Heart right ventricle (tissue), 16 donors: ENCODE results near the gene FRMD8. TPM values are rescaled to one million over a fixed set of nuclear protein-coding genes. Genes with fewer than 3 reads are reported as not detected.

Experiments
- ATAC-seq, 8 donors: fragments of 200-7000 bp; cut with Tn5 transposase; one replicate each; pipeline ENCODE4 v1.9.1; 2020; ENCODE audit warnings: mild to moderate bottlenecking in 8 of 8, moderate library complexity in 8 of 8, moderate number of reproducible peaks in 1 of 8
- DNase-seq, 2 donors: peaks; one replicate each; pipeline ENCODE4 v3.0.0-alpha.2; 2020
- H3K27ac ChIP-seq, 10 donors: fragments of 200-600 bp; sonication (generic) in 2 of 10; one replicate each; pipeline versions ENCODE4 v1.5.0 to v1.8.0; 2020 to 2022; ENCODE audit warnings: mild to moderate bottlenecking in 3 of 10
- H3K27me3 ChIP-seq, 7 donors: fragments of 200-600 bp; one replicate each; pipeline ENCODE4 v1.8.0; 2021 to 2022; ENCODE audit warnings: mild to moderate bottlenecking in 2 of 7
- H3K36me3 ChIP-seq, 9 donors: fragments of 200-600 bp; sonication (generic) in 1 of 9; one replicate each; pipeline versions ENCODE4 v1.5.0 to v1.8.0; 2020 to 2022; ENCODE audit warnings: mild to moderate bottlenecking in 2 of 9
- H3K4me1 ChIP-seq, 9 donors: fragments of 200-600 bp; sonication (generic) in 1 of 9; one replicate each; pipeline versions ENCODE4 v1.5.0 to v1.8.0; 2020 to 2022; ENCODE audit warnings: mild to moderate bottlenecking in 4 of 9
- H3K4me3 ChIP-seq, 10 donors: fragments of 200-600 bp; sonication (generic) in 2 of 10; one replicate each; pipeline versions ENCODE4 v1.5.0 to v1.8.0; 2020 to 2022; ENCODE audit warnings: mild to moderate bottlenecking in 7 of 10, moderate library complexity in 2 of 10
- H3K9me3 ChIP-seq, 11 donors: fragments of 200-600 bp in 10 of 11; sonication (generic) in 2 of 11; one replicate each; pipeline versions ENCODE4 v1.5.0 to v1.8.0; 2013 to 2022; ENCODE audit warnings: mild to moderate bottlenecking in 2 of 11, control low read depth in 1 of 11, moderate library complexity in 1 of 11
- CTCF ChIP-seq, 9 donors: fragments of 200-600 bp; sonication (generic) in 2 of 9; IDR thresholded peaks; one replicate each; pipeline versions ENCODE4 v1.5.0 to v1.8.0; 2021 to 2022; ENCODE audit warnings: antibody characterized with exemption in 9 of 9, mild to moderate bottlenecking in 5 of 9, moderate library complexity in 1 of 9
- WGBS, 2 donors: extraction: QIAGEN DNeasy Blood & Tissue Kit; methylation state at CpG; one replicate each; pipeline ENCODE4 v1.1.7; 2013; ENCODE audit warnings: inconsistent platforms in 1 of 2; 5-methylcytosine and 5-hydroxymethylcytosine counted together
- intact Hi-C, 10 donors: fragments of 100-400 bp; cut with DNase I; formaldehyde crosslinking; loops; one replicate each; pipeline versions ENCODE4 v1.11.1 to v1.14.2; 2022
- polyA plus RNA-seq, 2 donors: library from polyadenylated mRNA; stranded (reverse); fragments of 200-250 nt; gene quantifications; one replicate each; pipeline ENCODE4 v1.2.3, GENCODE V29; 2013
- total RNA-seq, 10 donors: library from RNA; stranded (reverse); fragmentation: NEBNext Ultra II Directional in 3 of 10; extraction: Animal tissue kit (Norgen Biotek cat#: 25700) in 3 of 10; gene quantifications; one replicate each; pipeline versions ENCODE4 v1.2.1 to v1.2.4, GENCODE V29; 2021 to 2023
- donor health status: Arrhythmogenic right ventricular cardiomyopathy.
- donor health status: ischemic (EF 13 %, LVEDD 7.1; RV severe dilation, severe dysfunction).
- donor health status: healthy with polysubstance abuse.
- donor health status: DM: no; HTN: yes; CAD: no.
- donor health status: DM: no; HTN: no; CAD: no.
- donor health status: ischemic (EF 25% LVEDD 6.9; RV normal size, moderate dysfunction).
- donor health status: ischemic (EF 25% LVEDD 5.7; RV mildly dilated, moderate dysfunction).
- donor health status: healthy.
- donor health status: DM: yes; HTN: yes; CAD: no.
- donor health status: Ischemic cardiomyopathy.
- donor health status: ischemic (EF 35%, LVEDD 5.7; RV mildly dilated, moderate dysfunction).
- donor health status: nonischemic (EF 11% LVEDD 7.7; RV severe dilation, severe dysfunction).
- donor health status: DM: yes; HTN: yes; CAD: no.
- donor health status: PGD.
- donor health status: ischemic (EF 29% LVEDD 5.4; RV normal size, mild dysfunction).
- donor health status: nonischemic (EF 23%, LVEDD 6.1; RV moderate dilation, normal function).

FRMD8 gene
- total and polyA plus RNA-seq, 12 donors, result 6.0 to 16.9 (median 12.1) TPM

- no peaks in the 10 kb centered on the region for H3K27me3 ChIP-seq
- DNase-seq (no peak), ATAC-seq (no peak)
- peaks cover 0 to 38% (median 21%) of the 10 kb centered on the region in 9 donors for H3K4me1 ChIP-seq
- H3K9me3 ChIP-seq, result no peaks in the 10 kb centered on the region
- no peak overlapping the region for H3K4me3 ChIP-seq
- H3K27ac ChIP-seq, result peak overlapping the region in 1 of 10 donors; percentile 5
- intact Hi-C loops, result loop anchor here in 2 of 10 donors (10.0 kb wide), 1 partner anchor 91 kb away; no protein-coding TSS in a partner anchor
- WGBS, 2 donors, result 76 to 79% methylated on average over 14 of the region's 14 CpGs
- H3K36me3 ChIP-seq, result peaks cover 0 to 4% (median 0%) of the 10 kb centered on the region in 9 donors
- no peak for TF ChIP-seq CTCF (IDR thresholded peaks at IDR 0.05)
Measured at GRCh38 chr11:65373839-65374580, 12.4 kb upstream of the FRMD8 start.

GRCh38 chr11:65375012-65375411 lies 11.4 kb upstream of the FRMD8 start:
- H3K9me3 ChIP-seq, result no peaks in the 10 kb centered on the region
- H3K4me1 ChIP-seq, result peaks cover 0 to 37% (median 21%) of the 10 kb centered on the region in 9 donors
- intact Hi-C loops, result loop anchor here in 4 of 10 donors (5.0 to 10.0 kb wide), 4 partner anchors 37 to 137 kb away; no protein-coding TSS in a partner anchor
- ATAC-seq, result no peak
- H3K27ac ChIP-seq, result no peak overlapping the region
- H3K27me3 ChIP-seq, result no peaks in the 10 kb centered on the region
- no peak overlapping the region for H3K4me3 ChIP-seq
- H3K36me3 ChIP-seq, result peaks cover 0 to 8% (median 0%) of the 10 kb centered on the region in 9 donors
- no peak for TF ChIP-seq CTCF (IDR thresholded peaks at IDR 0.05)
- no peak for DNase-seq
- WGBS, 2 donors, result 88 to 91% methylated on average over 8 of the region's 8 CpGs

GRCh38 chr11:65376138-65376713 lies 10.2 kb upstream of the FRMD8 start:
- no peak for TF ChIP-seq CTCF (IDR thresholded peaks at IDR 0.05)
- 87 to 88% methylated on average over 16 of the region's 16 CpGs for WGBS, 2 donors
- DNase-seq (no peak), ATAC-seq (no peak)
- Histone ChIP-seq H3K36me3 (peaks cover 0 to 8% (median 0%) of the 10 kb centered on the region in 9 donors), H3K27ac (no peak overlapping the region), H3K4me3 (no peak overlapping the region), H3K27me3 (no peaks in the 10 kb centered on the region), H3K4me1 (peaks cover 0 to 37% (median 17%) of the 10 kb centered on the region in 9 donors), H3K9me3 (no peaks in the 10 kb centered on the region)
- intact Hi-C loops, result loop anchor here in 4 of 10 donors (5.0 to 10.0 kb wide), 4 partner anchors 36 to 136 kb away; no protein-coding TSS in a partner anchor

GRCh38 chr11:65377036-65377435 lies 9.4 kb upstream of the FRMD8 start:
- peaks cover 3 to 37% (median 20%) of the 10 kb centered on the region in 9 donors for H3K4me1 ChIP-seq
- peak overlapping the region in 3 of 10 donors; percentile 0 to 31 (median 9) for H3K27ac ChIP-seq
- ATAC-seq, result no peak
- TF ChIP-seq CTCF (IDR thresholded peaks at IDR 0.05), result no peak
- intact Hi-C loops, result loop anchor here in 4 of 10 donors (5.0 to 10.0 kb wide), 4 partner anchors 35 to 135 kb away; no protein-coding TSS in a partner anchor
- H3K27me3 ChIP-seq, result no peaks in the 10 kb centered on the region
- no peak overlapping the region for H3K4me3 ChIP-seq
- H3K9me3 ChIP-seq, result no peaks in the 10 kb centered on the region
- no peak for DNase-seq
- H3K36me3 ChIP-seq, result peaks cover 0 to 8% (median 0%) of the 10 kb centered on the region in 9 donors
- 45 to 51% methylated on average over 8 of the region's 8 CpGs for WGBS, 2 donors
